Pulmonary artery endothelial cell (primary cell): Measurements from ENCODE around the gene ZDHHC7. TPM values are rescaled to one million over a fixed set of nuclear protein-coding genes. Genes with fewer than 3 reads are reported as not detected.
"Not testable (repeated sequence)": the region's sequence is repeated elsewhere in the genome, so short reads cannot be mapped to it uniquely, and the experiment has no call there.

Source experiments
- DNase-seq: peaks from one replicate; pipeline ENCODE4 v3.0.0-alpha.2; 2011; ENCODE audit warnings: low read depth, low spot score
- total RNA-seq: library from RNA; depleted of rRNA; stranded (reverse); fragments of >200 nt; gene quantifications from 2 replicates; pipeline ENCODE4 v1.2.3, GENCODE V29; 2014

The ZDHHC7 gene
- total RNA-seq, 1 donor from 2014 or later = 56.0 TPM

- DNase-seq = no peak
These were observed 69.4 kb downstream of the ZDHHC7 start for GRCh38 chr16:84941921-84942320.

- DNase-seq = no peak
These were observed 70.4 kb downstream of the ZDHHC7 start for GRCh38 chr16:84940670-84941551.

GRCh38 chr16:84938616-84939015, 72.7 kb downstream of the ZDHHC7 start:
- not testable (repeated sequence) for DNase-seq

- DNase-seq = no peak
These were observed 73.9 kb downstream of the ZDHHC7 start for GRCh38 chr16:84937196-84938005.

GRCh38 chr16:84933774-84934631, 77.3 kb downstream of the ZDHHC7 start:
- no peak for DNase-seq

GRCh38 chr16:84932681-84933080, 78.7 kb downstream of the ZDHHC7 start:
- no peak for DNase-seq

GRCh38 chr16:84931506-84931905, 79.8 kb downstream of the ZDHHC7 start:
- no peak for DNase-seq

- no peak for DNase-seq
These were observed 80.2 kb downstream of the ZDHHC7 start for GRCh38 chr16:84931107-84931494.

- no peak for DNase-seq
These were observed 80.8 kb downstream of the ZDHHC7 start for GRCh38 chr16:84930298-84931106.

GRCh38 chr16:84929421-84930297, 81.7 kb downstream of the ZDHHC7 start:
- no peak for DNase-seq

GRCh38 chr16:84928679-84929420, 82.5 kb downstream of the ZDHHC7 start:
- no peak for DNase-seq

GRCh38 chr16:84927621-84928591, 83.4 kb downstream of the ZDHHC7 start:
- DNase-seq = no peak

- no peak for DNase-seq
These were observed 84.9 kb downstream of the ZDHHC7 start for GRCh38 chr16:84926462-84926861.

- no peak for DNase-seq
These were observed 85.5 kb downstream of the ZDHHC7 start for GRCh38 chr16:84925773-84926372.

GRCh38 chr16:84925092-84925772, 86.1 kb downstream of the ZDHHC7 start:
- no peak for DNase-seq

- DNase-seq = no peak
These were observed 86.8 kb downstream of the ZDHHC7 start for GRCh38 chr16:84924331-84925091.
